Measurements from ENCODE around the gene ZFAND2A.
A peak's percentile ranks its signal among the peaks of the same experiment; 100 is the strongest.
"Not testable (repeated sequence)": the region's sequence is repeated elsewhere in the genome, so short reads cannot be mapped to it uniquely, and the experiment has no call there.

ZFAND2A gene

GRCh38 chr7:1158203-1159126 is 1.5 kb downstream of the ZFAND2A start:
- DNase-seq (ENCODE audit: low read depth), result no peak
- TF ChIP-seq CTCF (IDR thresholded peaks at IDR 0.05; ENCODE audit: control insufficient read depth, insufficient read depth, low read depth, low read length, missing control alignments), result no peak
- peak overlapping the region; percentile 90 for H3K4me3 ChIP-seq (ENCODE audit: control insufficient read depth, low read depth, low read length)

GRCh38 chr7:1156782-1157535 is 3.0 kb downstream of the ZFAND2A start:
- no peak for TF ChIP-seq CTCF (IDR thresholded peaks at IDR 0.05; ENCODE audit: control insufficient read depth, insufficient read depth, low read depth, low read length, missing control alignments)
- H3K4me3 ChIP-seq (ENCODE audit: control insufficient read depth, low read depth, low read length), result no peak overlapping the region
- no peak for DNase-seq (ENCODE audit: low read depth)

DNA sequence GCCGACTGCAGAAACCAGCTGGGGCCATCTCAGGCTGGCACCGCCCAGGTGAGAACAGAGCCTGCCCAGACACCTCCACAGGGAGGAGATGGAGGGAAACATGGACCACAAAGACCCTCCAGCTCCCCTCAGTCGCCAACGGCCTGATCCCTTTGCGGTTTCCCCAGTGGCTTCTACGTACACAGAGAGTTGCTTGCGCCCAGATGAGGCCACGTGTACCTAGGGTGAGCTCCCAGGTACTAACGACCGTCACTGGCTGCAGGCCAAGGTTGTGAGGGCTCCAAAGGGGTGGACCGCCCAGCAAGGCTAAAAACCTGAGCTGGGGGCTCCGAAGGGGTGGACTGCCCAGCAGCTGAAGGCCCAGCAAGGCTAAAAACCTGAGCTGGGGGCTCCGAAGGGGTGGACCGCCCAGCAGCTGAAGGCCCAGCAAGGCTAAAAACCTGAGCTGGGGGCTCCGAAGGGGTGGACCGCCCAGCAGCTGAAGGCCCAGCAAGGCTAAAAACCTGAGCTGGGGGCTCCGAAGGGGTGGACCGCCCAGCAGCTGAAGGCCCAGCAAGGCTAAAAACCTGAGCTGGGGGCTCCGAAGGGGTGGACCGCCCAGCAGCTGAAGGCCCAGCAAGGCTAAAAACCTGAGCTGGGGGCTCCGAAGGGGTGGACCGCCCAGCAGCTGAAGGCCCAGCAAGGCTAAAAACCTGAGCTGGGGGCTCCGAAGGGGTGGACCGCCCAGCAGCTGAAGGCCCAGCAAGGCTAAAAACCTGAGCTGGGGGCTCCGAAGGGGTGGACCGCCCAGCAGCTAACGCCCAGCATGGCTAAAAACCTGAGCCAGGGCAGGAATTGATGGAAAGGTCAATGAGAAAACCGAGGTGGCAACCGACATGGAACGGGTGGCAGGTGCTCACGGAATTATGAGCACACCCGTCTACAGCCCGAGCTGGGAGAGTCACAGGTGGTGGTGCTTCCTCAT is 3.9 kb downstream of the ZFAND2A start:
- not testable (repeated sequence) for H3K4me3 ChIP-seq (ENCODE audit: control insufficient read depth, low read depth, low read length); DNase-seq (ENCODE audit: low read depth)

DNA sequence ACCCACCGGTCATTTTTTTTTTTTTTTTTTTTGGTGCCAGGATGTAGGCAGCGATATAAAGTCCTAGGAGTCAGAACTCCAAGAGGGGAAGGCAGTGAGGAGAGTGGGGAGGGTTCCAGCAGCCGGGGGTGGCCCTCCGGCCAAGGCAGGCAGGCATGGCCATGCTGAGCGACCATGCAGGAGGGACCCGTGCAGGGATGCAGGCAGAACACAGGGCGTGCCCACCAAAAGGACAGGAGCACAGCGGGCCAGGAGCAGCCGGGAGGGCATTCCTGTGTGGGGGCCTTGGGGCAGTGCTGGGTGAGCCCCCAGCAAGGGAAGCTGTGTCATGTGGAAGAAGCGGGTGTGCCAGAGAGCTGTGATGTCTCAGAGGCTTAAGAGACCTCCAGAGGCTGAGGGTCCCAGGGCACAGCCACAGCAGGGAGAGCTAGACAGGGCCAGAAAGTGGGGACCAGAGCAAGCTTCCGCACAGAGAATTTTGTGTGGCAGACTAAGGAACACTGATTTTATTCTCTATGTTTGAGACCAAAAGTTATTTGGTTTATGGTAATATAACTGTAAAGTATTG is 5.7 kb downstream of the ZFAND2A start:
- no peak for TF ChIP-seq CTCF (IDR thresholded peaks at IDR 0.05; ENCODE audit: control insufficient read depth, insufficient read depth, low read depth, low read length, missing control alignments)
- H3K4me3 ChIP-seq (ENCODE audit: control insufficient read depth, low read depth, low read length), result no peak overlapping the region
- DNase-seq (ENCODE audit: low read depth), result no peak

- no peak overlapping the region for H3K4me3 ChIP-seq (ENCODE audit: control insufficient read depth, low read depth, low read length)
- no peak for TF ChIP-seq CTCF (IDR thresholded peaks at IDR 0.05; ENCODE audit: control insufficient read depth, insufficient read depth, low read depth, low read length, missing control alignments)
- no peak for DNase-seq (ENCODE audit: low read depth)
Measured at GRCh38 chr7:1152492-1152891, 7.5 kb downstream of the ZFAND2A start.

- no peak for DNase-seq (ENCODE audit: low read depth)
- H3K4me3 ChIP-seq (ENCODE audit: control insufficient read depth, low read depth, low read length), result no peak overlapping the region
- no peak for TF ChIP-seq CTCF (IDR thresholded peaks at IDR 0.05; ENCODE audit: control insufficient read depth, insufficient read depth, low read depth, low read length, missing control alignments)
Measured at GRCh38 chr7:1151653-1152425, 8.2 kb downstream of the ZFAND2A start.
